Gastrocnemius medialis (tissue), 4 donors: ENCODE results near the gene NIPAL1.

Experiments
- POLR2A ChIP-seq, 2 donors: fragments of 450-650 bp; IDR thresholded peaks; one replicate each; pipeline ENCODE4 v1.6.1; 2017; ENCODE audit warnings: antibody characterized with exemption in 2 of 2, mild to moderate bottlenecking in 2 of 2, moderate library complexity in 2 of 2
- TF ChIP-seq, protein P1 (sequence below), 5 experiments: fragments of 450-650 bp in 3 of 5; fragments of 200-600 bp in 2 of 5; sonication (generic) in 2 of 5; IDR thresholded peaks in 4 of 5; conservative IDR thresholded peaks in 1 of 5; 1 replicate in 4 of 5; 2 replicates in 1 of 5; pipeline ENCODE4 v1.5.1; 2016 to 2019; ENCODE audit warnings: antibody characterized with exemption in 5 of 5, mild to moderate bottlenecking in 3 of 5, moderate library complexity in 3 of 5

- TF ChIP-seq, protein P1, sequence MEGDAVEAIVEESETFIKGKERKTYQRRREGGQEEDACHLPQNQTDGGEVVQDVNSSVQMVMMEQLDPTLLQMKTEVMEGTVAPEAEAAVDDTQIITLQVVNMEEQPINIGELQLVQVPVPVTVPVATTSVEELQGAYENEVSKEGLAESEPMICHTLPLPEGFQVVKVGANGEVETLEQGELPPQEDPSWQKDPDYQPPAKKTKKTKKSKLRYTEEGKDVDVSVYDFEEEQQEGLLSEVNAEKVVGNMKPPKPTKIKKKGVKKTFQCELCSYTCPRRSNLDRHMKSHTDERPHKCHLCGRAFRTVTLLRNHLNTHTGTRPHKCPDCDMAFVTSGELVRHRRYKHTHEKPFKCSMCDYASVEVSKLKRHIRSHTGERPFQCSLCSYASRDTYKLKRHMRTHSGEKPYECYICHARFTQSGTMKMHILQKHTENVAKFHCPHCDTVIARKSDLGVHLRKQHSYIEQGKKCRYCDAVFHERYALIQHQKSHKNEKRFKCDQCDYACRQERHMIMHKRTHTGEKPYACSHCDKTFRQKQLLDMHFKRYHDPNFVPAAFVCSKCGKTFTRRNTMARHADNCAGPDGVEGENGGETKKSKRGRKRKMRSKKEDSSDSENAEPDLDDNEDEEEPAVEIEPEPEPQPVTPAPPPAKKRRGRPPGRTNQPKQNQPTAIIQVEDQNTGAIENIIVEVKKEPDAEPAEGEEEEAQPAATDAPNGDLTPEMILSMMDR (IDR thresholded peaks at IDR 0.05 in 4 of 5, conservative IDR thresholded peaks at IDR 0.05 in 1 of 5), result no peak
- TF ChIP-seq POLR2A (IDR thresholded peaks at IDR 0.05), result no peak
Observed at GRCh38 chr4:48027653-48028052, 11.1 kb downstream of the NIPAL1 start.
